DMS153 treated with DMSO at 0.1 percent for 48 hours (cell line): ENCODE data around the gene DGKD.

Experiments used
- DNase-seq: peaks from one replicate; lab custom pipeline; 2025; ENCODE audit not compliant: unreplicated experiment; lab: John Stamatoyannopoulos, UW

Gene DGKD

GRCh38 chr2:233426619-233427342, 72.5 kb downstream of the DGKD start:
- DNase-seq, result no peak

GRCh38 chr2:233428008-233428407, 73.7 kb downstream of the DGKD start:
- no peak for DNase-seq

GRCh38 chr2:233428438-233428837, 74.1 kb downstream of the DGKD start:
- DNase-seq, result no peak

GRCh38 chr2:233429175-233429897, 75.0 kb downstream of the DGKD start:
- no peak for DNase-seq

GRCh38 chr2:233430081-233430480, 75.8 kb downstream of the DGKD start:
- no peak for DNase-seq

GRCh38 chr2:233430651-233431050, 76.4 kb downstream of the DGKD start:
- DNase-seq, result no peak

GRCh38 chr2:233433029-233433428, 78.7 kb downstream of the DGKD start:
- DNase-seq, result no peak

- no peak for DNase-seq
Observed at GRCh38 chr2:233433794-233434193, 79.5 kb downstream of the DGKD start.

- no peak for DNase-seq
Observed at GRCh38 chr2:233434666-233435330, 80.5 kb downstream of the DGKD start.

- no peak for DNase-seq
Observed at GRCh38 chr2:233435436-233436190, 81.3 kb downstream of the DGKD start.

GRCh38 chr2:233436191-233436581, 81.9 kb downstream of the DGKD start:
- no peak for DNase-seq

- no peak for DNase-seq
Observed at GRCh38 chr2:233436691-233437438, 82.6 kb downstream of the DGKD start.

- DNase-seq, result no peak
Observed at GRCh38 chr2:233437439-233437955, 83.2 kb downstream of the DGKD start.

- DNase-seq, result no peak
Observed at GRCh38 chr2:233438573-233439147, 84.4 kb downstream of the DGKD start.

- DNase-seq, result no peak
Observed at GRCh38 chr2:233439191-233439590, 84.9 kb downstream of the DGKD start.

- DNase-seq, result no peak
Observed at GRCh38 chr2:233440314-233440713, 86.0 kb downstream of the DGKD start.

- DNase-seq, result no peak
Observed at GRCh38 chr2:233440714-233441113, 86.4 kb downstream of the DGKD start.

GRCh38 chr2:233441161-233442027, 87.1 kb downstream of the DGKD start:
- no peak for DNase-seq

GRCh38 chr2:233442028-233442310, 87.7 kb downstream of the DGKD start:
- DNase-seq, result no peak
